GM11168 (cell line): ENCODE measurements around the gene TMEM72.

Source experiments
- in situ Hi-C: fragments of 300-500 bp; cut with MboI; formaldehyde crosslinking; loops from one replicate; pipeline ENCODE4 v1.12.0; 2022; ENCODE audit warnings: low sequenced_read_pairs; ENCODE audit not compliant: unreplicated experiment

Gene TMEM72

GRCh38 chr10:44886966-44887365, 24.2 kb upstream of the TMEM72 start:
- in situ Hi-C loops, result no loop called here

GRCh38 chr10:44888886-44889285, 22.3 kb upstream of the TMEM72 start:
- in situ Hi-C loops, result no loop called here

GRCh38 chr10:44889834-44890233, 21.3 kb upstream of the TMEM72 start:
- in situ Hi-C loops, result no loop called here

GRCh38 chr10:44890696-44891563, 20.2 kb upstream of the TMEM72 start:
- in situ Hi-C loops, result no loop called here

GRCh38 chr10:44891721-44892120, 19.4 kb upstream of the TMEM72 start:
- in situ Hi-C loops, result no loop called here

- in situ Hi-C loops, result no loop called here
These were observed 17.3 kb upstream of the TMEM72 start for GRCh38 chr10:44893604-44894468.

GRCh38 chr10:44894691-44895090, 16.4 kb upstream of the TMEM72 start:
- in situ Hi-C loops, result no loop called here

GRCh38 chr10:44895280-44895679, 15.9 kb upstream of the TMEM72 start:
- in situ Hi-C loops, result no loop called here

GRCh38 chr10:44897049-44897448, 14.1 kb upstream of the TMEM72 start:
- in situ Hi-C loops, result no loop called here

- in situ Hi-C loops, result no loop called here
These were observed 12.5 kb upstream of the TMEM72 start for GRCh38 chr10:44898665-44899064.

- in situ Hi-C loops, result no loop called here
These were observed 11.6 kb upstream of the TMEM72 start for GRCh38 chr10:44899450-44900080.

- in situ Hi-C loops, result no loop called here
These were observed 8.1 kb upstream of the TMEM72 start for GRCh38 chr10:44902941-44903545.

GRCh38 chr10:44906486-44906885, 4.7 kb upstream of the TMEM72 start:
- in situ Hi-C loops, result no loop called here

GRCh38 chr10:44907556-44907955, 3.6 kb upstream of the TMEM72 start:
- in situ Hi-C loops, result no loop called here

- in situ Hi-C loops, result no loop called here
These were observed 2.9 kb upstream of the TMEM72 start for GRCh38 chr10:44908066-44908749.

- in situ Hi-C loops, result no loop called here
These were observed 2.1 kb upstream of the TMEM72 start for GRCh38 chr10:44908936-44909630.

- in situ Hi-C loops, result no loop called here
These were observed 1.2 kb upstream of the TMEM72 start for GRCh38 chr10:44909910-44910309.

- in situ Hi-C loops, result no loop called here
These were observed 535 bp upstream of the TMEM72 start for GRCh38 chr10:44910602-44911001.

GRCh38 chr10:44911951-44912350, 814 bp downstream of the TMEM72 start:
- in situ Hi-C loops, result no loop called here
